HTERT RPE-1 (cell line): ENCODE measurements around the gene ATP13A3.

ENCODE experiments used
- in situ Hi-C: fragments of 300-500 bp; cut with MboI; formaldehyde crosslinking; loops from 4 replicates; pipeline ENCODE4 v1.14.3; 2020; ENCODE audit warnings: low sequenced_read_pairs

The ATP13A3 gene

DNA sequence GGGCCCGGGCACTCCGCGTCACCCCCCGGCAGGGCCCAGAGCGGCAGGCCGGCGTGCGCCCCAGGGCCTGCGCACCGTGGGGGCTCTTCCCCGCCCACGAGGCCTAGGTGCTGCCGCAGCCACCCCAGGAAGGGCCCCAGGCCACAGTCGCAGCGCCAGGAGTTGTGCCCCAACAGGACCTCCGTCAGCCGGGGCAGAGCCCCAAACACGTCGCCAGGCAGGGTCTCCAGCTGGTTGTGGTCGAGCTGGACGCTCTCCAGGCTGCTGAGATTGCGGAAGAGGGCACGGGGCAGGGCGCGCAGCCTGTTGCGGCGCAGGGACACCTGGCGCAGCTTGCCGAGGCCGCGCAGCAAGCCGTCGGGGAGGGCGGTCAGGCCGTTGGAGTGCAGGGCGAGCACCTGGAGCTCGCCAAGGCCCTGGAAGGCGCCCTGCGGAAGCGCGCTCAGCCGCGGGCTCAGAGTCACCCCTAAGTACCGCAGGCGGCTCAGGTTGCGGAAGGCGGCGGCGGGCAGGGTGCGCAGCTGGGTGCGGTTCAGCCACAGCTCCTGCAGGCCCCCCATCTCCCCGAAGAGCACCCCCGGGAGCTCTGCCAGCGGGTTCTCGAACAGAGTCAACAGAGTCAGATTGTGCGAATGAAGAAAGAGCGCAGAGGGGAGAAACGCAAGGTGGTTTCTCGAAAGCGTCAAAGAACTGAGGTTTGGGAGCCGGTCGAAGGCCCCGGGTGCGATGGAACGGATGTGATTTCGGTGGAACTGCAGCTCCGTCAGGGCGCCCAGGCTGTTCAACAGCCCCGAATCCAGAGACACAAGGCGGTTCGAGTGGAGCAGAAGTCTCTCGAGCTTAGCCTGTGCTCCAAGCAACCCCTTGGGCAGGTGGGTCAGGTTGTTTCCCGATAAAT is 89.7 kb downstream of the ATP13A3 start:
- in situ Hi-C loops, result no loop called here

DNA sequence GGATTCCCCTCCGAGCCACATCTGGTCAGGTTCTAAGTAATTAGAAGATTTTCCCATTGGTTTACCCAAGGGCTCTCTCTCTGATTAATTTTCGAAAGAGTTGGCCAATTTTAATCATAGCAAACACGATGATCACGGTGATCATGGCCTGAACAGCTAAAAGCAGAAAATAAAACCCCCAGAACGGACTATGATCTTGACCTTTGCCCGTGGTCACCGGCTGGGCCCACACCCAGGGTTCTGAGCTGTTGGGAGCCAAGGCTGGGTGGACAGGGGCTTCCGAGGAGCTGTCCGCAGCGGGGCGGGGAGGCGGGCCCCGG is 90.3 kb downstream of the ATP13A3 start:
- in situ Hi-C loops, result no loop called here

DNA sequence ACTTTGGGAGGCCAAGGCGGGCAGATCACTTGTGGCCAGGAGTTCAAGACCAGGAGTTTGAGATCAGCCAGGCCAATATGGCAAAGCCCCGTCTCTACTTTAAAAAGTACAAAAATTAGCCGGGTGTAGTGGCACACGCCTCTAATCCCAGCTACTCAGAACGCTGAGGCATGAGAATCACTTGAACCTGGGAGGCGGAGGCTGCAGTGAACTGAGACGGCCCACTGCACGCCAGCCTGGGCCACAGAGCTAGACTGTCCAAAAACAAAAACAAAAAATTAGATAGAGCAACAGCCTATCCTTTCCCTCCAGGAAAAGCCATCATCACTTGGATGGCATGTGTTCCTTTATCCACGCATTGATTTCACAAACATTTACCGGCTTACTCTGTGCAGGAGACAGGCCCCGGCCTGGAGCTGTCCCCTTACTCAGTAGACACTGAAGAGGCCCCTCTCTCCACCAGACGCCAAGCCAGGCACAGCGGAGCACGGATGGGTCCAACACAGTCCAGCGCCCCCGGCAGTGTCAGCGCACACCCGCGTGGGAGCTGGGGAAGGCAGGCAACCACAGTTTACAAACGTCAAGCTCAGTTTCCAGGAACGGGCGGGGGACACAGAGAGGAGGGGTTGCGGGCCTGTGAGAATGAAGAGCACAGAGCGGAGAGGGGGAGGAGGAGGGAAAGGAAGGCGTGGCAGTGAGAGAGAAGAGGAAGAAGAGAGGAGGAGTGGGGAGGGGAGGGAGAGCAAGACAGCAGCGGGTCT is 90.8 kb downstream of the ATP13A3 start:
- in situ Hi-C loops, result no loop called here

DNA sequence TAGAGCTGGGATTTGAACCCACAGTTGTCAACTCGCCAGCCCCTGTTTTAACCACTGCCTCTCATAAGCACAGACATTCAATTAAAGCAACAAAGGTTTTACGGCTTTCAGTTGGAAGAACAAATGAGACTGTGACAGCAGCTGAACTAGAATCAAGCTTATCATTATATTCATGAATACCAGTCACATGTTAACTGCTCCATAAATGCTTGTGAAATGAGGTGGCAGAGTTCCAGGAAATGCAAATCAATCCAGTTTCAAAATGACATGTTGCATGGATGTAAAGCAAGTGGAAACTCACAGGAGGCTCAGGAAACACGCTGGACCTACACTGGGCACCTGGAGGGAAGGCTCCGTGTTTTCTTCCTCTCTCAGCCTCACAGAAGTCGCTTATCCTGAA is 91.6 kb downstream of the ATP13A3 start:
- in situ Hi-C loops, result no loop called here

DNA sequence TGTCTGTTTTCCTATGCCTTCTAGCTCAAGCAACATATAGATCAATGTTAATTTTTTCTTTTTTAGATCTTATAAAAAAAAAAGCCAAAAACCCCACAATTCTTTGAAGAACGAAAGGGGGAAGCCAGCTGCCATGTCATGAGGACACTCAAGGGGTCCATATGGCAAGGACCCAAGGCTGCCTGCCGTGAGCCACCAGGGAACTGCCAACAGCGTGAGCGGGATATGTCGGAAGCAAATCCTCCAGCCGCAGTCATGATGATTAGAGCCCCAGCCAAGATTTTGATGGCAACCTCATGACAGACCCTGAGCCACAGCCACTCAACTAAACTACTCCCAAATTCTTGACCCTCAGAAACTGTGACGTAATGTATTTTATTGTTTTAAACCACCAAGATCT is 94.2 kb downstream of the ATP13A3 start:
- in situ Hi-C loops, result no loop called here

DNA sequence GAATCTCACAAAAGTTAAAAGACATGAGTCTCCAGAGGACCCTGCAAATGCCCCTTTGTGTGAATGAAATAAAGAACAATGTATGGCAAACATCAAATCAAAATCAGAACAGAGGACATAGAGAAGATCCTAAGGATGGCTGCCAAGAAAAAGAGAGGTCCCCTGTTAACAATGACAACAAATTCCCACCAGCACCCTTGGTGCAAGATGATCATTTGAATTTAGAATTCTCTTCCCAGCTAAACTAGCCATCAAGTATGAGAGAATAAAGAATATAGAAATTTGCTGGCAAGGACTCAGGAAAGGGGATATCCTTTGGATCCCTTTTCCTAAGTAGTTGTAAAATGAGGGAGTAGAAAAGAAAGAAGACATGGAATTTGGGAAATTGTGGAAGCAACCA is 96.0 kb downstream of the ATP13A3 start:
- in situ Hi-C loops, result no loop called here

DNA sequence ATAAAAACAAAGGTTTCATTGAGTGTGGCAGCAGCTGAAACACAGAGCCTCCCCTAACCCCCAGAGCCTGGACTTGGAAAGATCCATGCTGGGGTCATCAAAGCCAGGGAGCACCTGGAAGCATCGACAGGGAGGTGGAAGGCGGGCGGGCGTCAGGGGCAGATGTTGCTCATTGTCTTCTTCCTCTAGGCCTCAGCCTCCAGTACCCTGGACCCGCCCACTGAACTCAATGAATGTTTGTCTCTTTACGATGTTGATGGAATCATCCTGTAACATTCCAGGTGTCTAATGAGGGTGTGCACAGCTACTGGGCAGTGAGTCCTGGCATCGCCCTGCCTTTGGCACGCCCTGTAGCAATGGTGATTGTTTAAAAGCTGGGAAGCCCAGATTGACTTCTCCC is 97.5 kb downstream of the ATP13A3 start:
- in situ Hi-C loops, result no loop called here

DNA sequence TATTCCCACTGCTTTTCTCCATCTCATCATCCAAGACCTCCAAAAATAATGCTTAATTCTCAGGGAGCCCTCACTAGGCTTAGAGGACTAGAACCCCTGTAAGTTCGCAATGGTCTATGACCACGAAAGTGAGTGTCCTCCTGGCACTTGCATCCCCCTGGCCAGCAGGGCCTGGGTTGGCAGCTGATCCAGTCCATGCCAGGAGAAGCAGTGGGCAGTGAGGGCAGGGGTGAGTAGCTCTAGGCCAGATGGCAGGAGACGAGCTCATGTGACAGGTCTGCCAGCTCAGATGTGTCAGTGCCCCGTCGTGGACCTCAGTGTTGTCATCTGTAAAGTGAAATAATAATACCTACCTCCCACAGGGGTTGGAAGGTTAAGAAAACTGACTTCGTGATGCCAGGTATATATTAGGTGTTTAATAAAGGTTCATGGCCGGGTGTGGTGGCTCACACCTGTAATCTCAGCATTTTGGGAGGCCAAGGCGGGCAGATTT is 98.8 kb downstream of the ATP13A3 start:
- in situ Hi-C loops, result no loop called here

DNA sequence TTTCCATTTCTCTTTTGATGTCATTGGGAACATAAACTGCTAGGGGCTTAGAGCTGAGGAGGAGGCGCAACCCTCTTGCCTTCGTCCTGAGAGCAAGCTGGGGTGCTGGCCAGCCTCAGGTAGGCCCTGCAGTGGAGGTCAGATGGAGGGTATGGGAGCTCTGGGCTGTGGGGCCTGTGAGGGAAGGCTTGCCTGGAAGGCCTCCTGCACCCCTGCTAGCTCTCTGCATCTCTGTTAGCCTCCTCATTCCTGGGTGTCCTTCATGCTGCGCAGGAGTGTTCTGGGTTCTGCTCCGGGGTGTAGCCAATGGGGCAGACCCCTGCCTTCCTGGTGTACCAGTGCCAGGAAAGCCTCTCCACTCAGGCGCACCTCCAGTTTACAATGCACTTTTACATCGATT is 99.5 kb downstream of the ATP13A3 start:
- in situ Hi-C loops, result no loop called here

DNA sequence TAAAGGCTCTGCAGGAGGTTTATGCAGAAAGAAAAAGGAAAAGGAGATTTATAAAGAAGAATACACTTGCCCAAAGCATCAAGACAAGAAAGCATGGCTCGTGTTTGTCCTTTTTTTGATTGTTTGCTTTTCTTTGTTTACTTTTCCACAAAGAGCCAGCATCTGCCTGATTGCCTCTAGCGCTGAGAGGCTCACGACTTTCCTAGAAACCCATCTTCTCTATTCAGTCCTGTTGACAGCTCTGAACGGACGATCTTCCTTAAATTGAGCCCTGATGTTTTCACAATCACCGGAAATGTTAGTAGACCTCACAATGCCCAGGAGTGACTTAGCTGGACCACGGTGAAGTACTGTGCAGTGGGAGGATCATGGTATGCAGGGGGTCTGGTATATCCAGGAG is 100.2 kb downstream of the ATP13A3 start:
- in situ Hi-C loops, result no loop called here

DNA sequence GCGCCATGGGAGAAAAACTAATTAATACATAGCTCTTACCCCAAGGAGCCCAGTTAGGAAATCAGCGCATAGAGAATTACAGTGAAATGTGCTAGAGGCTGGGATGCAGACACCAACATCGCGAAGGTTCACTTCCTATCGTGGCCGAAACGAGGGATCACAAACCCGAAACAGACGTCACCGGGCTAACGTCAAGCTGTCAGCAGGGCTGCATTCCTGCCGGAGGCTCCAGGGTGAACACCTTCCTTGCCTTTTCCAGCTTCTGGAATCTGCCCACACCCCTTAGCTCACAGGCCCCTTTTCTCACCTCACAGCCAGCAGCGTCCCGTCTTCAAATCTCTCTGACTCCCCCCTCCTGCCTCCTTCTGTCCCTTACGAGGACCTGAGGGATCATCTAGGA is 100.7 kb downstream of the ATP13A3 start:
- in situ Hi-C loops, result no loop called here

DNA sequence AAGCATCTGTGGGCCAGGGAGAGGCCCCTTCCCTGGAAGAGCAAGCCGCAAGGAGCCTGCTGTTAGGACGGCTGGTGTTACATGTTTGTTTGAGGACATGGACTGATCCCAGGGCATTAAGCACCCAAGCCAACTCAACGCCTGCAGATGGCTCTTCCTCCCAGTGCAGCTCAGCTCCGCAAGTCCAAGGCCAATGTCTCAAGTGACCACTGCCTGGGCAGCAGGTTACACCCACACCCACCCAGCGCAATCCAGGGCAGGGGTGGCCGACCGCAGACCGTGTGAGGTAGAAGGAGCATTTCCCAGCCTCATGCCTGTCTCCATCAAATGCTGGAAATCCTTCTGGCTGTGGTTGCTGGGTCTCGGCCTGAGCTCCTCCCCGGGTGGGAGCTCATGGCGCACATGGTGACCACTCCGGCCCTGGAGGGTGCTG is 102.2 kb downstream of the ATP13A3 start:
- in situ Hi-C loops, result no loop called here

DNA sequence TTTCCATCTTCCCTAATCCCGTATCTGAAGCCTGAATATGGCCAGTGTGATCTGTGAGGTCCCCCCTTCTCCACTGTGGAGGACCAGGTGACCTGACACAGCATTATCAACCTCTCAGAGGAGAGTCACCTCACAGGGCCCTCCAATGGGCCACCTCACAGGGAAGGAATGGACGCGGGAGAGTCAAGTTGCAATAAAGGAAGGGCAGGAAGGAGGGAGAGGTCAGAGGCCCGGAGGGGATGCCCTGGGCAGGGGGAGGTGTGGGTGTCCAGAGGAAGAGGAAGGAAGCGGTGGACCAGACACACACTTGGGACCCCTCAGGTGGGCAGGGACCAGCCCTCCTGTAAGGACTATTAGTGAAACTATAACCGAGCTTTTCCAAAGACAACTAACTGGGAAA is 102.6 kb downstream of the ATP13A3 start:
- in situ Hi-C loops, result no loop called here

DNA sequence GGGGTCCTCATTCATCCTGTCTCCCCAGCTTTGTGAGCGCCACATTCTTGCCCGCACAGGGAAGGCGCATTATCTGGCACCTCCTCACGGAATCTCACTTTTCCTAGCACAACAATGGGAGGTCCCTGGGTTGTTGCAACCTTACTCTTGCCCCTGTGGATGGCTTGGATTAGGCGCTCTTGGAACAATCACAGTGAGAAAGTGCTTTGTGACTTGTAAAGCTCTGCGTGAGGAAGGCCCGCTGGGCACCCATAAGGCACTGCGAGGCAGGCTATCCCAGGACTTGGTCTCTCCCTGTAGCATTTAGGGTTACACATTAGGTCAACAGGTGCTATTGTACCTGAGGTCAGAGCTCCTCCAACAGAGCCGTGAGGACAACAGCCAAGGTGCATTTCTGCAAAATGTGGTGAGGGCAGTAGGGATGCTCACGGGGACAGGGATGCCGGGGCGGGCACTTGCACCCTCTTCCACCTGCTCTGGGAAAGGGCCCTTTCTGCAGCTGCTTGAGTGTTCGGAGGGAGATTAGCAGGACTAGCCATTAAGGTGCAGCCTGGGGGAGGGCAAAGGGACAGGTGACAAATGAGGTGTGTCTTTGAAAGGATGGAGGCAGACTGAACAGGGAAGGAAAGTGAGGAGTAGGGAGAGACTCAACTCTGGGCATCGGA is 103.4 kb downstream of the ATP13A3 start:
- in situ Hi-C loops, result no loop called here

DNA sequence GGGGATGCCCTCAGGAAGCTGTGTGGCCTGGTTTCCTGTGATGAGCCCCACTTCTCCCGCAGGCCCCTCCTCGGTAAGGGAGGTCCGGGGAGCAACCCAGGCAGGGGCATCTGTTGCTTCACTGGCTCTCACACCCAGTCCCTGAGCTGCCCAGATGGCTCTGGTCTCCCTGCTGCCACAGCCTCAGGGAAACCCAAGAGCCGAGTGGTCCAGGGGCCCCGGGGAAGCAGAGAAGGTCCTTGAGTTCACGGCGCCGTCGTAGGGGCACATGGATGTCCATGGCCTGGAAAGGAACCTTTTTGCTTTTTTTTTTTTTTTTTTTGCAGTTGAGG is 103.9 kb downstream of the ATP13A3 start:
- in situ Hi-C loops, result no loop called here

DNA sequence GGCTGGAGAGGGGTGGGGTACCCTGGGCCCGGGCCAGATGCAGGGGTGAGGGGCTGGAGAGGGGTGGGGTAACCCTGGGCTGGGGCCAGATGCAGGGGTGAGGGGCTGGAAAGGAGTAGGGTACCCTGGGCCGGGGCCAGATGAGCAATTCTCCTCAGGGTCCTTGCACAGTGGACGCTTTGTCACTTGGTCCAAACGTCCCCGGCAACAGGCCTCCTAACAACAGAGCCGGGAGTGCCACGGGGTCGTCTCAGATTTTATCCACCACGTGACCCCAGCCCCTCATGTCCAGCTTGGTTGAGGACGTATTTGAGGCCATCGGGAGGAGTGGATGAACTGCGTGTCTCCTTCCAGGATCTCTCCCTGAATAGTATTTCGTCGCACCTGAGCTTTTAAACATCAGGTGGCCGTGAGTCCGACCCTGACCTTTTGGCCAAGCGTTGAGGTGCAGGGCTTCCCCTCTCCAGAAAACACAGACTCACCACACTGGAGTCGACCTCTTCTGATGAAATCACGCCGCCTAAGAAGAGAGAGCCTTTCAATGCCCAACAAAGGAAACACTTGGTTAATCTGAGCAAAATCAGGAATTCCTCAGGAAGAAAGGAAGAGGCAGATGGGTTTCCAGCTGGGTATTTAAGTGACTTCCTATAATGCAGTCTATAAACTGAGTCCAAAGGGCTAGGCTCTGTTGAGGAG is 104.5 kb downstream of the ATP13A3 start:
- in situ Hi-C loops, result no loop called here

DNA sequence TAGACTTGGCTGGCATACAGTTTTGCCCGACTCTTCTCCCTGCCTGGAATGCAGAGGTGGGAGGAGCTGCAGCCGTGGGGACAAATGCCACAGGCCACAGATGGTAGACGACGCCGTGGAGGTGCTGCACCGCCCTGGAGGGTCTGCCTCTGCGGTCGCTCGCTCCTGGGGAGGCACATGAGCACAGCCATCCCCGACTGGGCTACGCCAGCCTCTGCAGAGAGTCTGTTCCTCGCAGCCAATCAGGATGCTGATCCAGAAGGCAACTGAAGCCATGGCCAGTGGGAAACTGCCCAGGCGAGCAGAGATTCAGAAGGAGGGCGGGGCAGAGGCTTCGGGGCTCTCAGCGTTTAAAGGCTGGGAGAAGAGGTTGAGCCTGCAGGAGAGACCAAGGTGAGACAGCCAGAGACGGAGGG is 105.3 kb downstream of the ATP13A3 start:
- in situ Hi-C loops, result no loop called here

DNA sequence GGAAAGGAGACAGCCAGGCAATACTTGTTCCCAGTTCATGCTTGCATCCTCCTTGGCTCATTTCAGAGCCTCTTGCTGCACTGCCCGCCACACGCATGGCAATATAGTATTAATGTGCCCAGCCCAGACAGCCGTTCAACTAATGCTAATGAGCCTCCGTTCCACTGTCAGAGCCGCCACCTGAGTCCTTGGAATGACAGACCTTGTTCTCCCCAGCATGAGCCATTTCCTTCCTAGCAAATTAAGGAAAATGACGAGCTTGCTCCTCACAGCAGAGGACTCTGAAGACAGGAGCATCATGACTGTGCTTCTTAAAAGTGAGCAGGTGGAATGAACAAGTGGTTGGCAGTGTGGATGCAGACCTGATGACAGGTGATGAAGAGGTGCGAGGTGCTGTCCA is 106.5 kb downstream of the ATP13A3 start:
- in situ Hi-C loops, result no loop called here

DNA sequence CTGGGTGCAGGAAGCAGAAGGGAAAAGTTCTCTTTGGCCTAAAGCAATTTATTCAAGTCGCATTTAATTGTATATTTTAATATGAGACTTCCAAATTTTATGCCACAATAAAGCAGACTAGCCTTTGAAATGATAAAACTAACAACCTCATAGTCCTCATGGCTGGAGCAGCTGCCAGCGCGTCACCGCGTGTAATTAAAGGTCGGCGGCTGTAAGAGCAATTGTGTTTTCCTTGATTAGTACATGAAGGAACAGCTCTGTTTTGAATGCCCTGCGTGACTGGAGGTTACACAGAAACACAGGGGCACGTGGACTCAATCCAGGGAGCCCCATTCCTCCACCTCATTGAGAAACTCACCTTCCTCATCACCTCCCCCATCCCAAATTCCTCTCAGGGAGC is 107.2 kb downstream of the ATP13A3 start:
- in situ Hi-C loops, result no loop called here

DNA sequence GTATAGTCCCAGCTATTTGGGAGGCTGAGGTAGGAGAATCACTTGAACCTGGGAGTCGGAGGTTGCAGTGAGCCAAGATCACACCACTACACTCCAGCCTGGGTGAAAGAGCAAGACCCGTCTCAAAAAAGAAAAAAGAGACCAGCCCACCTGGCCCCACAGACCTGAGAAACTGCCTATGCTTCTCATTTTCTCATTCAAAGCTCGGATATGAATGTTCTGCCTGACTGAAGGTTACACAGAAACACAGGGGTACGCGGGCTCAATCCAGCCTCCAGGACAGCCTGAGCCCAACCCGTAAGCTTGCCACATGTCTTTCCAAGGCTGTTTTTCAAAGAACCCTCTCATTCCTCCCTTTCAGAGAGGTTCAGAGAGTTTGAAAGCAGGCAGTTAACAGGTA is 107.6 kb downstream of the ATP13A3 start:
- in situ Hi-C loops, result no loop called here

DNA sequence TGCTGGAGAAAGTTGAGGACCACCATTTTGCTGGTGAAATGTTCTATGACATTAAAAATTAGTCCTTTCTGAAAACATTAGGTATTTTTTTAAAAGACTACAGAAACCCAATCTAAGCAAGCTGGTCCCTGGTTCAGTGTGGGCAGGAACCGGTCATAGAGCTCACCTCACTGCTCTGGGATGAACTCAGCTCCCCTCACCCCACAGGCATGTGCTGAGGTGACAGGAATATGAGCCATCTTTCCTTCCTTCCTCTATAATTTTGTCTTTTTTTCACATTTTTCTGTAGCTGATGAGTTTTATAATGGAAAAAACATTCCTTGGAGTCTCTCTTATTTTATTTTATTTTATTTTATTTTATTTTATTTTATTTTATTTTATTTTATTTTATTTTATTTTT is 109.1 kb downstream of the ATP13A3 start:
- in situ Hi-C loops, result no loop called here
